Measurements from ENCODE around the gene SORL1-AS1.
A peak's percentile ranks its signal among the peaks of the same experiment; 100 is the strongest.

Gene SORL1-AS1

GRCh38 chr11:121451178-121451985 is 1.4 kb downstream of the SORL1-AS1 start:
- H2BK120ac ChIP-seq (ENCODE audit: low read depth, low read length) = peak overlapping the region; percentile 57; the same call in 1 of the 2 replicates
- dilution Hi-C loops (cut with HindIII; ENCODE audit: low sequenced_read_pairs, unreplicated experiment) (no loop called here), intact Hi-C loops (cut with micrococcal nuclease) (no loop called here), in situ Hi-C loops (cut with MboI; ENCODE audit: low sequenced_read_pairs) (loop anchor here (25.0 kb wide), 1 partner anchor 661 kb away; the partner anchor contains the start of gene BLID)
- no peak overlapping the region for H4K91ac ChIP-seq (ENCODE audit: insufficient read depth, low read depth, low read length)
- no peak overlapping the region; the same call in 1 of the 2 replicates for H3K18ac ChIP-seq (ENCODE audit: low read depth, low read length)
- BruUV-seq (replicated peaks) = no TSS peak
- TF ChIP-seq FOS (IDR thresholded peaks at IDR 0.05; ENCODE audit: low read depth, low read length) = no peak
- no peak for TF ChIP-seq CHD1 (IDR thresholded peaks at IDR 0.05; ENCODE audit: low read depth, low read length)
- TF ChIP-seq BHLHE40 (IDR thresholded peaks at IDR 0.05; ENCODE audit: low read depth, low read length) = no peak
- no peak for TF ChIP-seq SMC3 (IDR thresholded peaks at IDR 0.05; ENCODE audit: low read depth, low read length)
- no peak for TF ChIP-seq NFE2L2 (IDR thresholded peaks at IDR 0.05; ENCODE audit: low read depth, low read length)
- TF ChIP-seq CEBPB (IDR thresholded peaks at IDR 0.05; ENCODE audit: low read depth, low read length) = no peak
- no peak for TF ChIP-seq RAD21 (IDR thresholded peaks at IDR 0.05; ENCODE audit: low read length)
- TF ChIP-seq MAZ (IDR thresholded peaks at IDR 0.05; ENCODE audit: borderline replicate concordance, low read depth, low read length) = no peak
- TF ChIP-seq RFX5 (IDR thresholded peaks at IDR 0.05; ENCODE audit: low read depth, low read length) = no peak
- no peak for TF ChIP-seq MAFK (IDR thresholded peaks at IDR 0.05; ENCODE audit: low read depth, low read length)
- TF ChIP-seq ELK1 (IDR thresholded peaks at IDR 0.05; ENCODE audit: borderline replicate concordance, low read depth, low read length) = no peak
- no peak for TF ChIP-seq POLR2A (IDR thresholded peaks at IDR 0.05; ENCODE audit: low read depth, low read length)
- TF ChIP-seq USF2 (IDR thresholded peaks at IDR 0.05; ENCODE audit: low read depth, low read length) = no peak
- TF ChIP-seq CTCF (conservative IDR thresholded peaks at IDR 0.05; ENCODE audit: low read depth, low read length) = no peak
- H2BK20ac ChIP-seq (ENCODE audit: low read depth, low read length) = no peak overlapping the region
- H4K20me1 ChIP-seq (ENCODE audit: insufficient read depth, low read length) = no peaks in the 10 kb centered on the region
- no peak overlapping the region for H4K5ac ChIP-seq (ENCODE audit: low read depth, low read length)
- H3K4me2 ChIP-seq (ENCODE audit: low read depth, low read length) = peak overlapping the region; percentile 67
- CTCF ChIA-PET = interaction anchor here (0.6 to 1.1 kb wide), 2 partner anchors 140 to 923 kb away, joined by 3 read pairs; no protein-coding TSS in a partner anchor
- H3K9me3 ChIP-seq (ENCODE audit: control insufficient read depth, insufficient read depth, low read length) = no peaks in the 10 kb centered on the region
- H2AFZ ChIP-seq (replicated peaks; ENCODE audit: low read length, poor library complexity) = peak overlapping the region; percentile 95
- peaks cover 46% of the 10 kb centered on the region for H3K27me3 ChIP-seq (ENCODE audit: control insufficient read depth, insufficient read depth, low read length)
- 0 out of 2 replicates have a peak overlapping the region, but pooled peaks have one; percentile 17 for H3K4ac ChIP-seq (ENCODE audit: low read depth, low read length)
- no peaks in the 10 kb centered on the region for H3K9me1 ChIP-seq (ENCODE audit: insufficient read depth, low read length)
- no peak overlapping the region for H2AK9ac ChIP-seq (replicated peaks; ENCODE audit: low read depth, low read length, poor library complexity)
- H3K79me1 ChIP-seq (ENCODE audit: low read depth in 1 of 2, low read length in 2 of 2) = no peaks in the 10 kb centered on the region; a peak in 1 of 4 replicates
- POLR2A ChIA-PET (ENCODE audit: unreplicated experiment) = no interaction called here
- H2BK15ac ChIP-seq (ENCODE audit: low read depth, low read length) = no peak overlapping the region
- peak overlapping the region; percentile 92 for H3K4me3 ChIP-seq (ENCODE audit: insufficient read depth, low read depth, low read length)
- 65% methylated on average over 8 of the region's 22 CpGs; no CpG with 5 or more reads in 1 of the 2 experiments for WGBS, 2 experiments (ENCODE audit: extremely low coverage in 2 of 2, insufficient read length in 1 of 2)
- H3K4me1 ChIP-seq (ENCODE audit: control insufficient read depth, insufficient read depth, low read length) = no peaks in the 10 kb centered on the region
- H3K14ac ChIP-seq (replicated peaks; ENCODE audit: low read depth, low read length) = no peak overlapping the region
- H3K23ac ChIP-seq (ENCODE audit: low read depth, low read length) = no peak overlapping the region; the same call in 1 of the 2 replicates
- ATAC-seq (ENCODE audit: low read depth) = no peak
- H4K8ac ChIP-seq (ENCODE audit: low read depth in 2 of 2, low read length in 2 of 2) = 0 out of 4 replicates have a peak overlapping the region, but pooled peaks of 1 of the 2 experiments have one; percentile 12
- no peak overlapping the region for H3K27ac ChIP-seq (ENCODE audit: insufficient read depth, low read length)
- DNase-seq = no peak
- H2BK5ac ChIP-seq (ENCODE audit: low read depth, low read length, poor library complexity, severe bottlenecking) = no peak overlapping the region
- H3K9ac ChIP-seq (ENCODE audit: low read depth, low read length) = peak overlapping the region; percentile 40
- no peak overlapping the region for H2AK5ac ChIP-seq (ENCODE audit: low read depth, low read length)
- no peak overlapping the region for H3K56ac ChIP-seq (ENCODE audit: extremely low read depth, insufficient read depth, low read length)
- no peaks in the 10 kb centered on the region for H3K36me3 ChIP-seq (ENCODE audit: control insufficient read depth, insufficient read depth, low read length)

All from IMR-90 (cell line).